Globus pallidus (tissue), 1 donor: ENCODE results near the gene MYO15A.

Experiments used
- DNase-seq: peaks from one replicate; pipeline ENCODE4 v3.0.0-alpha.2; 2015; ENCODE audit warnings: low spot score

MYO15A gene

GRCh38 chr17:18102640-18103039 lies 5.9 kb upstream of the MYO15A start:
- DNase-seq, result no peak

- DNase-seq, result no peak
These were observed 3.5 kb upstream of the MYO15A start for GRCh38 chr17:18105027-18105426.

DNA sequence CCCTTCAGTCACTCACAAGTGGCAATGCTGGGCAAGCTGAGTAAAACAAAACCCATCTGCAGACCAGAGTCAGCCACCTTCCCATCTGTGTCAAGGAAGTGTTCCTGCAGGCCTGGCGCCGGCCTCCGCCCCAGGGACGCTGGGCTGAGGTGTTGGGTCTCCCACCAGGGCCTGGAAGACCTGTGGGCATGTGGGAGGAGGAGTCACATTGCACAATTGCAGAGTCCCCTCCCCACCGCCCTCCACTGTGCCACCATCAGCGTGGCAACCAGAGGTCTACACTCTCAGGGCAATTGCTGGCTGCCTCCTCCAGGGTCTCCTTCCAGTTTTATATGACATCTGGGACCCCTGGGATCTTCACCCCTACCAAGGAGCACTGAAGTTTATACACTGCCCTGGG lies 3.0 kb upstream of the MYO15A start:
- DNase-seq, result no peak

GRCh38 chr17:18106211-18106610 lies 2.3 kb upstream of the MYO15A start:
- DNase-seq, result no peak

DNA sequence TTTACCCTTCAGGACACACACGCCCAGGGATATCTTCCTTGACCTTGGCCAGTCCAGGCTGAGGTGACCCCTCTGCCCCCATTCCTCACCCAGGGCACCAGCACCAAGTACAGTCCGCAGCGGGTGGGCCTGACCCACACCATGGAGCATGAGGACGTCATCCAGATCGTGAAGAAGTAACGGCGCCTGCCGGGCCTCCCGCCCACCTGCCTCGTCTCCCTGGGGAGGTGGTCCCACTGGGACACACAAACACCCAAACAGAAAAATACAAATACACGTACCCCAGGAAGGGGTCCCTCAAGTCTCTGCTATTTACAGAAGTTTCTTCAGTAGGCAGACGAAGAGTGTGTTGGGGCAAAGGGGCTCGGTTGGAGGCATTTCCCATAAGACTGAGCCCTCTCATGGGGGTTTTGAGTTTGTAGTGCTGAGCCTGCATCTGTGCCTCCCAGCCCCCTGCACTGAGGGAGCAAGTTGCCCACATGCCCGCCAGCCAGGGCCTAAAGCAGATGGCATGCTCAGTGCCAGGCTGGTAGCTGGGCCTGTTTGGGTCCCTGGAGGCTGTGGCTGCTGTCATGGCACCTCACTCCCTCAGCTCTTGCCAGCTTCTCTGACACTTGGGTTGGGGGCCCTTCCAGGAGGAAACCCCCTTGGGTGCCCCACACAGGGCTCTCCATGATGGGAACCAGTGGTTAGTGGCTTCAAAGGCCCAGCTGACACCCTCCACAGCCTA lies 1.3 kb upstream of the MYO15A start:
- DNase-seq, result no peak

DNA sequence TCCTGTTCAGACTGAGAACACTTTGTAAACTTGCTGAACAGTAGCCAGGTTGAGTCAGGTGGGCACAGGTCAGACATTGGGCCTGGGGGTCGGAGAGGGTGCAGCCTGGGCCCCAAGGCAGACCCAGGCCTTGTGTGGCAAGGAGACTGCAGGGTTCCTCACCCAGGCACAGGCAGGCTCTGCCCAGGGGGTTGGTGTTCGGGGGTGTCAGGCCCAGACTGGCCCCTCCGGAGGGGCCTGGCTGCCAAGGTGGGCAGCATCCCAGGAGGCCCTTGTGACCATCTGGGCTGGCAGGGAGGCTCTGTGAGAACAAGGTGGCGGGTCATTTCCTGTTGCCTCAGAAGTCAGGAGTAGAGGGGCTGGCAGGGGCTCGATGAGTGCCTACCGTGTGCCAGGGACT lies 585 bp upstream of the MYO15A start:
- DNase-seq, result peak; percentile 29

GRCh38 chr17:18109935-18110485 lies 1.5 kb downstream of the MYO15A start:
- DNase-seq, result no peak

- no peak for DNase-seq
These were observed 2.1 kb downstream of the MYO15A start for GRCh38 chr17:18110636-18111145.

DNA sequence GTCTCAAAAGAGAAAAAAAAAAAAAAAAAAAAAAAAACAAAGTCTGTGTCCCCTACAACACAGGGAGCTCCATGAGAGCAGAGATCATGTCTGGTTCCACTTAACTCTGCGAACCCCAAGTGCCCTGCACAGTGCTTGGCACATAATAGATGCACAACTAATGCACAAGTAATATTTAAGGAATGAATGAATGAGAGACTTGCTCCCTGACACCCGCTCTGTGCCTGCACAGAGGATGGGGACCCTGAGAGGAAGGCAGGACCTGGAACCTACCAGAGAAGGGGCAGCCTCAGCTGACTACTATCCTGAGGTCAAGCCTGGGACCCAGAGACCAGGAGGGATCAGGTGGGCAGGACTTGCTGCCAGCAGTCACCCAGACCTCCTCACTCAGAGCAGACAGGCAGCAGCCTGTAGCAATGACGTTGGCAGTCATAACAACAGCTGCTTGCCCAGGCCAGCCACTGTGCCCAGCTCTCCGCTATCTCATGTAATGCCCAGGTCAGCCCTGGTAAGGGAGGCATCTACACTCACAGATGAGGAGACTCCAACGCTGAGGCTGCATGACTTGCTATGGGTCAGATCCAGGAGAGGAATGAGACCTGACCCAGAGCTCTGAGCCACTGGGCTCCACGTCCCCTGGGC lies 2.9 kb downstream of the MYO15A start:
- no peak for DNase-seq

DNA sequence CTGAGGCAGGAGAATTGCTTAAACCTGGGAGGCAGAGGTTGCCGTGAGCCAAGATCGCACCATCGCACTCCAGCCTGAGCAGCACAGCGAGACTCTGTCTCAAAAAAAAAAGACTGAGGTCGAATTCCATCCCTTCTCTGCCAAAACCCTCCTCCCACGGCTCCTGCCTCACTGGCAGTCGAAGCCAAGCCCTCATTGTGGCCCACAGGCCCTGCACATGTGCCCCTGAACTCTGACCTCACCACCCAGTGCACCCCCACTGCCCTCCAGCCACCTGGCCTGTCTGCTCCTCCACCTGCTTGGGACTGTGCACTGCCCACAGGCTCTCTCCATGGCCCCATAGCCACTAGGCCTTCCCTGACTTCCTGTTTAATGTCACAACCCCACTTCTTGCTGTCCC lies 7.0 kb downstream of the MYO15A start:
- DNase-seq, result no peak

DNA sequence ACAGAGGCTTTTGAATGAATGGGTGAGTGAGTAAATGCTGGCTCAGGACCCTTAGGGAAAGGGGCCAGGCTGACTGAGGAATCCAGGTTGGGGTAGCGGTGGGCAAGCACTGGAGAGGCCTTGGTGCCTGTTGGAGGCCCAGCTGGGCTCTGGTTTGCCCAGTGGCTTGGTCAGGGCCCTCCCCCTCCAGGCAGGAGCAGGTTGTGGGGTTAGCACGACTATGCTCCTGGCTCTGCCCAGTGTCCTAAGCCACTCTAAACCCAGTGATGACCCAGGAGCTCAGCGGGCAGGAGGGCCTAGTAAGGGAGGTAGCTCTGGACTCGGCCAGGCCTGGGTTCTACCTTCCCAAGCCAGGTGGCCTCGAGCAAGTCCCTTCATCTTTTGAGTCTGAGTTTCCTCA lies 7.5 kb downstream of the MYO15A start:
- no peak for DNase-seq

DNA sequence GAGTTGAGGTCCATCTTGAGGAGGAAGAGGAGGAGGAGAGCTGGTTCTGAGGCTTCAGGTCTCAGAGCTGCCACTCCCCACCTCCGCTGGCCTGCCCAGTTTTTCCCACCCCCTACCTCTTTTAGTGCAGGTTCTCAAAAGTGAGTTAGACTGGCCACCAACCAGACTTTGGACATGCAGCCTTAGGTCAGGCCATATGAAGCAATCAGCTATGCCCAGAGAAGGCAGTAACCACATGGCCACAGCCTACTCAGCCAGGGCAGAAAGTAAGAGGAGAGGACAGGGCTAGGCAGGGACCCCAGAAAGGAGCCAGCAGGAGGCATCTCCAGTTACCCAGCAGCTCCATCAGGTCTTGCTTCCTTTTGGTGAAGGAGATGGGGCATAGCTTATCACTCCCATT lies 9.0 kb downstream of the MYO15A start:
- DNase-seq, result no peak

DNA sequence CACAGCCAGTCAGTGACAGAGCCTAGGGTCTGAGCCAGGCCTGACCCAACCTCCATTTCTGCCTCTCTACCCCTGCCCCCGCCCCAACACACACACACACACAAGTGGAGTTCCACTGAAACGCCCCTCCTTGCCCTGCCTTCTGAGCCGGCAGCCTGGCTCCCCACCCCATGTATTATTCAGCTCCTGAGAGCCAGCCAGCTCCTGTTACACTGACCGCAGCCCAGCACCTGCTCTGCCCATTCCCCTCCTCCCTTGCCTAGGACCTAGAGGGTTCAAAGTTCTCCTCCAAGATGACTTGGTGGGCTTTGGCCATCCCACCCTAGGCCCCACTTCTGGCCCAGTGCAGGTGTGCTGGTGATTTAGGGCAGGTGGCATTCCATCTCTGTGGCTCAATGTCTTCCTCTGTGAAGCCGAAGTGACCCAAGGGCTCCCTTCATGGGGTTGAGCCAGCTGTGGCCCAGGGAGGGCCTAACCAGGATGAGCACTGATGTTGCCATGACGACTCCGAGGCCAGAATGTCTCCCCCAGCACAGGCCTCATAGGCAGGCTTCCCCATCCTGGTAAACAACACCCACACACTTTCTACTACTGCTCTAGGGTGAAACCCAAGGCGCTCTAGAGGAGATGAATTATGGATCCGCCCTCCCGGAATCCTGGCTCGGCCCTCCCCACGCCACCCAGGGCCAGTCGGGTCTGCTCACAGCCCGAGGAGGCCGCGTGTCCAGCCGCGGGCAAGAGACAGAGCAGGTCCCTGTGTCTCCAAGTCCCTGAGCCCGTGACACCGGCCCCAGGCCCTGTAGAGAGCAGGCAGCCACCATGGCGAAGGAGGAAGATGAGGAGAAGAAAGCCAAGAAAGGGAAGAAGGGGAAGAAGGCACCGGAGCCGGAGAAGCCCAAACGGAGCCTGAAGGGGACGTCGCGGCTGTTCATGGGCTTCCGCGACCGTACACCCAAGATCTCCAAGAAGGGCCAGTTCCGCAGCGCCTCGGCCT lies 9.7 kb downstream of the MYO15A start:
- no peak for DNase-seq

DNA sequence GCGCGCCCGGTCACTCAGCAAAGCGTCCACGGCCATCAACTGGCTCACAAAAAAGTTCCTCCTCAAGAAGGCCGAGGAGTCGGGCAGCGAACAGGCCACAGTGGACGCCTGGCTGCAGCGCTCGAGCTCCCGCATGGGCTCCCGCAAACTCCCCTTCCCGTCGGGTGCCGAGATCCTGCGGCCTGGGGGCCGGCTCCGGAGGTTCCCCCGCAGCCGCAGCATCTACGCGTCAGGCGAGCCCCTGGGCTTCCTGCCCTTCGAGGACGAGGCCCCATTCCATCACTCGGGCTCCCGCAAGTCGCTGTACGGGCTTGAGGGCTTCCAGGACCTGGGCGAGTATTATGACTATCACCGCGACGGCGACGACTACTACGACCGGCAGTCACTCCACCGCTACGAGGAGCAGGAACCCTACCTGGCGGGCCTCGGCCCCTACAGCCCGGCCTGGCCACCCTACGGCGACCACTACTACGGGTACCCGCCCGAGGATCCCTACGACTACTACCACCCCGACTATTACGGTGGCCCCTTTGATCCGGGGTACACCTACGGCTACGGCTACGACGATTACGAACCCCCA lies 10.7 kb downstream of the MYO15A start:
- DNase-seq, result no peak

DNA sequence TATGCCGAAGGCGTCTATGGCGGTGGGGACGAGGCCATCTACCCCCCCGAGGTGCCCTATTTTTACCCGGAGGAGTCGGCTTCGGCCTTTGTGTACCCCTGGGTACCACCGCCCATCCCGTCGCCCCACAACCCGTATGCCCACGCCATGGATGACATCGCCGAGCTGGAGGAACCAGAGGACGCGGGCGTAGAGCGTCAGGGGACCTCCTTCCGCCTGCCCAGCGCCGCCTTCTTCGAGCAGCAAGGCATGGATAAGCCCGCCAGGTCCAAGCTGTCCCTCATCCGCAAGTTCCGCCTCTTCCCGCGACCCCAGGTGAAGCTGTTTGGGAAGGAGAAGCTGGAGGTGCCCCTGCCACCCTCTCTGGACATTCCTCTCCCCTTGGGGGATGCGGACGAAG lies 11.4 kb downstream of the MYO15A start:
- no peak for DNase-seq

- DNase-seq, result no peak
These were observed 12.0 kb downstream of the MYO15A start for GRCh38 chr17:18120461-18121017.

DNA sequence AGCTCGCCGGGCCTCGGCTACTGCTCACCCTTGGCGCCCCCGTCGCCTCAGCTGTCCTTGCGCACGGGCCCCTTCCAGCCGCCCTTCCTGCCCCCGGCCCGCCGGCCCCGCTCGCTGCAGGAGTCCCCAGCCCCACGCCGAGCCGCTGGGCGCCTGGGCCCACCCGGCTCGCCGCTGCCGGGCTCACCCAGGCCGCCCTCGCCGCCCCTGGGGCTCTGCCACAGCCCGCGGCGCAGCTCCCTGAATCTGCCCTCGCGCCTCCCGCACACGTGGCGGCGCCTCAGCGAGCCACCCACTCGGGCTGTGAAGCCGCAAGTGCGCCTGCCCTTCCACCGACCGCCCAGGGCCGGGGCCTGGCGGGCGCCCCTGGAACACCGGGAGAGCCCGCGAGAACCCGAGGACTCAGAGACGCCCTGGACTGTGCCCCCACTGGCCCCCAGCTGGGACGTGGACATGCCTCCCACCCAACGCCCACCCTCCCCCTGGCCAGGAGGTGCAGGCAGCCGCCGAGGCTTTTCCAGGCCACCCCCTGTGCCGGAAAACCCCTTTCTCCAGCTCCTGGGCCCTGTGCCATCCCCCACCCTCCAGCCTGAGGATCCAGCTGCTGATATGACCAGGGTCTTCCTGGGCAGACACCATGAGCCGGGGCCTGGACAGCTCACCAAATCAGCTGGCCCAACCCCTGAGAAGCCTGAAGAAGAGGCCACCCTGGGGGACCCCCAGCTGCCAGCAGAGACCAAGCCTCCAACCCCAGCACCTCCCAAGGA lies 12.8 kb downstream of the MYO15A start:
- DNase-seq, result no peak

- DNase-seq, result no peak
These were observed 14.6 kb downstream of the MYO15A start for GRCh38 chr17:18122990-18123753.

DNA sequence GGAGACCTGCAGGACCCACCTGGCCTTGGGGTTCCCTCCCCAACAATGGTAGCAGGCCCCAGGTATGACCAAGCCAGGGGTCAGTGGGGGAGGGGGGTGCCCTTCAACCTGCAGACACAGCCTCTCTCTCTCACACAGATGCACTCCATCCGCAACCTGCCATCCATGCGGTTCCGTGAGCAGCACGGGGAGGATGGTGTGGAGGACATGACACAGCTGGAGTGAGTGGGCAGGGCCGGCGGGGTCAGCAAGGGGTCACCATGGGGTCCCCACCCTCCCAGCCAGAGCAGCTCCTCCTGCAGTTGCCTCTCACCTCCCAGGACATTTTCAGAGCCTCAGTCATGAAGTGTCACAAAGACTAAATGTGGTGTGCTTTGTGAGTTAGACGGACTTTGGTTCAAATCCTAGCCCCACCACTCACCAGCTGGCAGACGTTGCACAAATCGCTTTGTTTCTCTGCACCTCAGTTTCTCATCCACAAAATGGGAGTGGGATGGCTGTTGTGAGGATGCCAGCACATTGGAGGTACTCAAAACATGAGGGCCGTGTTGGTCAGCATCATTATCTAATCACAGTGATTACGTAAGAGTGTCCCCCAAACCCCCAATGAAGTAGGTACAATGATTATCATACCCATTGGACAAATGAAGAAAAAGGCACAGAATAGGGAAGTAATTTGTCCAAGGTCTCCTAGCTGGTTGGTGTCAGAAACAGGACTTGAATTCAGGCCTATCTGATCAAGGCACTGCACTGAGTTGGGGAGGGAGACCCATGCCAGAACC lies 16.0 kb downstream of the MYO15A start:
- DNase-seq, result no peak
